CD4-positive, alpha-beta T cell treated with Interleukin-4 for 1 hour (primary cell): ENCODE data around the gene CCDC152.

Experiments used
- DNase-seq, 2 donors: peaks; one replicate each; pipeline ENCODE4 v3.0.0-alpha.2; 2020 to 2022

Gene CCDC152

DNA sequence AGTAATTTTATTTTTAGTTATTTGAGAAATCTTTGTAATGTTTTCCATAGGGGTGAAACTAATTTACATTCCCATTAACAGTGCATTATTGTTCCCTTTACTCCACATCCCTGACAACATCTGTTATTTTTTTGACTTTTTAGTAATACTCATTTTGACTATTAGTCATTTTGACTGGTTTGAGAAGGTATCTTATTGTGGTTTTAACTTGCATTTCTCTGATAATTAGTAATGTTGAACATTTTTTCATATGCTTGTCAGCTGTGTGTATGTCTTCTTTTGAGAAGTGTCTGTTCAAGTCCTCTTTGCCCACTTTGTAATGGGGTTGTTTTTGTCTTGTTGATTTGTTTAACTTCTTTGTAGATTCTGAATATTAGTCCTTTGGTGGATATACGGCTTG, 27.5 kb downstream of the CCDC152 start:
- no peak for DNase-seq

DNA sequence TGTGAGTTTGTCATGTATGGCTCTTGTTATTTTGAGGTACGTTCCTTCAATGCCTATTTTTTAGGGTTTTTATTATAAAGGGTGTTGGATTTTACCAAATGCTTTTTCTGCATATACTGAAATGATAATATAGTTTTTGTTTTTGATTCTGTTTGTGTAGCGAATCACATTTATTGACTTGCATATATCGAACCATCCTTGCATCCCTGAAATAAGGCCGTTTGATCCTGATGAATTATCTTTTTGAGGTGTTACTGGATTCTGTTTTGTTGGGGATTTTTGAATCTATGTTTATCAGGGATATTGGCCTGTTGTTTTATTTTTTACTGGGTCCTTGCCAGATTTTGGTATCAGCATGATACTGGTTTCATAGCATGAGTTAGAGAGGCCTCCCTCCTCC, 29.1 kb downstream of the CCDC152 start:
- DNase-seq, result no peak

DNA sequence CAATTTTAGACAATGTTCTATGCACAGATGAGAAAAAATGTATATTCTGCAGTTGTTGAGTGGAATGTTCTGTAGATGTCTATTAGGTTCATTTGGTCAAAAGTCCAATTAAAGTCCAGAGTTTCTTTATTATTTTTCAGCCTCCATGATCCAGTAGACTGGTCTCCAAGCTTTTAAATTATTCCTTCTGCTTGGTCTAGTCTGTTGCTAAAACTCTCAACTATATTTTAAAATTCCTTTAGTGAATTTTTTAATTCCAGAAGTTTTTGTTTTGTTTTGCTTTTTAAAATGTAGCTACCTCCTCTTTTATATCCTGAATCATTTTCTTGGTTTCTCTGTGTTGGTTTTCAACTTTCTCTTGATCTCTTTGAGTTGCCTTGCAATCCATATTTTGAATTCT, 30.5 kb downstream of the CCDC152 start:
- no peak for DNase-seq

DNA sequence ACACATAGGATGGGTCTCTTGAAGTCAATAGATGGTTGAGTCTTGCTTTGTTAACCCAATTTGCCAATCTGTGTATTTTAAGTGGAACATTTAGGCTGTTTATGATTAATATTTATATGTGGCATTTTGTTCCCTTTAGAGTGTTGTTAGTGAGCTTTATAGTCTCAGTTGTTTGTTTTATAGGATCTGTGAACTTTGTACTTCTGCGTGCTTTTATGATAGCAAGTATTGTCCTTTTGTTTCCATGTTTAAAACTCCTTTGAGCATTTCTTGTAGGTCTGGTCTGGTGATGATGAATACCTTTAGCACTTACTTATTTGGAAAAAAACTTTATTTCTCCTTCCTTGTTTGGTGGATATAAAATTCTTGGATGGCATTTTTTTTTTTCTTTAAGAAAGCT, 31.2 kb downstream of the CCDC152 start:
- DNase-seq, result no peak

DNA sequence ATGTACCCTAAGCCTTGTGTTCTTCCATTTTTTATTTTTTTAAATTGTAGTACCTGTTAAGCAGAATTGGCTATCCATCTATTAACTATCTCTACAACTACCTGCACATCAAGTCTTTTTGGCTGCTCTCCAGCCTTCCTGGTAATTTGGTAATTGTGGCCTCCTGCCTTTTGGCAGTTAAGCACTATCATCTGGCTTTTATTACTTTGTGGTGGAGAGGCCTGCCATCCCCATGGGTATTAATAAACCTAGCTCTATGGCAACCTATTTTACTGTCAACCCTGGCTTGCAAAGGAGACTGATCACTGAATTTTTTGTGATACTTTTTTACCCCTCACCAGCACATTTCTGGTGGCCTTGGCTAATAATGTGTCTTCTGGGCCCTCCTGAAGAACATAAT, 34.5 kb downstream of the CCDC152 start:
- DNase-seq, result no peak

DNA sequence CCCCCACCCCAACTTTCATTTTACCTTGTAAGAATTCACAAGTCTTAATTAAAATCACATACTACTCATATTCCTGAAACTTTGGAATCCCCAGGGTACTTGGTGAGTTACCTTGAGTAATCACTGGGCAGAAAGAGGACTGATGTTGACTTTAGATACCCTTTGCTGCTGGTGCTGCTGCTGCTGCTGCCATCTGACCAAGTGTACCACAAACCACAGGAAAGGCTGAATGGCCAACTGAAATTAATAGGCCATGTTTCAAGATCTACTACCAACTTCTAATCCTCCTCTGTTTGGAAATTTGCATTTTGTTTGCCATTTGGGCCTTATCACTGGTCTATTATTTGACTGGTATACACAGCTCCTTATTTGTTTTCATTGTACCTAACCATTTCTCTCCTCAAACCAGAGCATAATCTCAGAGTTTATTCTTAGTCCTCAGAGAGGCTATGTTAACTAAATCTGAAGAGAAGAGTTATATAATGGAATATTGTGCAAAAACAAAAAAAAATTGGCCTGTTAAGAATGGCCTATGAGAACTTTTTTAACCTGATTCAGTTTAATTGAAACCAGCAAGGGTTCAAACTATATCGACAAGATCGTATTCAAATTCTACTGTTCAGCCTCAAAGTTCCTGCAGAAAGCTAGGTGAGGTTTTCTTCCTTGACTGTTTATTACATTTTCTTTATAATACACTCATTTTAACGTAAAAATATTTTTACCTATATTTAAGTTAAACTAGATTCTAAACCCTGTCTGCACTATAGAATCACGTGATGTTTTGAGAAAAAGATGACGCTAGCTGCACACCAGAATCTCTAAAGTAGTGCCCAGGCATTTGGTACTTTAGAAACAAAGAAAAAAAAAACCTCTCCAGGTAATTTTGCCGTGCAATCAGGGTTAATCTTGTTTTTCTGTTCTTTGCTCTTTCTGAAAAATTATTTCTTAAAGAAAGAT, 41.9 kb downstream of the CCDC152 start:
- DNase-seq, result no peak

DNA sequence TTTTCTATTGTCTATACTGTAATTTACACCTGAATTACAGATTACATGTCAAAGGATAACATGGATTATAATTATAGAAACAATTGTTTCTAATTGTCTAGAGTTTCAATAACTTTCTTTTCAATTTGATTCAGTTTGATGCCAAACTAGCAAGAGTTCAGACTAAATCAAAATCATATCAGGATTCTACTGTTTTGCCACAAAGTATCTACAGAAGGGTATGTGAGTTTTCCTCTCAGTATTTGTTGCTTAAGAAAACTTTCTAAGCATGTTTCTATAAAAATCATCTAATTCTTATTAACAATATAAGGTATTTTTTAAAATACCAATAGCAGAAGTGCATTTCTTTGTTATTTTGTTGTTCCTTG, 42.6 kb downstream of the CCDC152 start:
- no peak for DNase-seq

DNA sequence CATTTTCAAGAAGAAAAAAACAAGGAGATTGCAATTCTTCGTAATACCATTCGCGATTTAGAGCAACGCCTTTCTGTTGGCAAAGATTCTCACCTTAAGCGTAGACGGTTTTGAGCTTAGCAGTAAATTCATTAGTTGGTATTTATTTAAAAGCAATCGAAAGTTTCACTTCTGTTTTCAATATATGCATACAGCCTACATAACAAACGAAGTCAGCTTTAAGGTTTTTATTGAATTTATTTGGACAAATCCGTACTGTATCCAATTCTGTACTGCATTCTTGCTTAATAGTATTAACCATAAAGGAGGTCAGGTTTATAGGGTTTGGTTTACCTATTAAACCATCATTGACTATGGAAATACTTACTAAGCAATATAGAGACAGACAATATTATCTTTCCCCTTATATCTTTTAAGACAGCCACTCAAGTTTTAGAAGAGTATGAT, 43.1 kb downstream of the CCDC152 start:
- DNase-seq, result no peak

DNA sequence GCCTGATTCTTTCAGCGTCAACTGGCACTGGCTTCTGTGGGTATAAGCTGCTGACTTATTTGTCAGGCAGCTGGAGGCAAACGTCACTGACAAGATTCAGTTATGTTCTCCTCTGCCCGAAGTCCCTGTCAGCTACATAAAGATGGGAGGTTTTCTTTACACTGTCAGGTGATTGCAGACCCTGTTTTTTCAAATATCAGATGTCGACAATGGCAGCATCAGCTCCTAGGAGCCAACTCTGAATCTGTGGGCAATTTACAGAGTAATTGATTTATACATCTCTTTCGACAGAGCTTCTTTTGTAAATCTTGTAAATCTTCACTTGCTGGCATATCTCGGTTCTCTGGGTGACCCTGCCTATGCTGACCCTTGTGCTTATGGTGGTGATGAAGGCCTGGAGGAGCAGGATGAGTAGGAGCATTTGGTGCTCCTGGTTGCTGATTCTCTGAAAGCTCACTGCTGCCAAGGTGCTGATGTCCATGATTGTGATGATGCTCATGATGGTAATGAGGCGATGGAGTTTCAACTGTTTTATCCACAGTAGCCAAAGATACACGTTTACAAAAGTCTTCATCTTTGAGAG, 44.2 kb downstream of the CCDC152 start:
- DNase-seq, result no peak

DNA sequence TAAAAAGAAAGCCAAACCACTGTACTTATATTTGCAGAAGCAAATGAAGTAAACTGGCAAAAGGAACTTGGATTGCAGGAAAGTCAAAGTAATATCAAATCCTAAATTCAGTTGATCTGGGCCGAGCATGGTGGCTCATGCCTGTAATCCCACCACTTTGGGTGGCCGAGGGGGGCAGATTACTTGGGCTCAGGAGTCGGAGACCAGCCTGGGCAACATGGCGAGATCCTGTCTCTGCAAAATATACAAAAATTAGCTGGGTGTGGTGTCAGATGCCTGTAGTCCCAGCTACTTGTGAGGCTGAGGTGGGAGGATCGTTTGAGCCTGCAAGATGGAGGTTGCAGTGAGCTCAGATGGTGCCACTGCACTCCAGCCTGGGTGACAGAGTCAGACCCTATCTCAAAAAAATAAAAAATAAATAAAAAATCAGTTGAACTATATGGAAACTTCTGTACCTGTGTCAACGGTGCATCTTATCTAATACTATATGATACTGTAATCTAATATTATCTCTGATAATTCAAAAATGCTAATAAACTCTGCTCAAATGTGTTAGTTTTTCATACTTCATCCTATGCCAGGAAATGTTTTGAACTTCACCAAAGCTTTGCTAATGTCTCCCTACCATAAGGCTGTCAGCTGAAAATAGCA, 45.0 kb downstream of the CCDC152 start:
- DNase-seq, result no peak

DNA sequence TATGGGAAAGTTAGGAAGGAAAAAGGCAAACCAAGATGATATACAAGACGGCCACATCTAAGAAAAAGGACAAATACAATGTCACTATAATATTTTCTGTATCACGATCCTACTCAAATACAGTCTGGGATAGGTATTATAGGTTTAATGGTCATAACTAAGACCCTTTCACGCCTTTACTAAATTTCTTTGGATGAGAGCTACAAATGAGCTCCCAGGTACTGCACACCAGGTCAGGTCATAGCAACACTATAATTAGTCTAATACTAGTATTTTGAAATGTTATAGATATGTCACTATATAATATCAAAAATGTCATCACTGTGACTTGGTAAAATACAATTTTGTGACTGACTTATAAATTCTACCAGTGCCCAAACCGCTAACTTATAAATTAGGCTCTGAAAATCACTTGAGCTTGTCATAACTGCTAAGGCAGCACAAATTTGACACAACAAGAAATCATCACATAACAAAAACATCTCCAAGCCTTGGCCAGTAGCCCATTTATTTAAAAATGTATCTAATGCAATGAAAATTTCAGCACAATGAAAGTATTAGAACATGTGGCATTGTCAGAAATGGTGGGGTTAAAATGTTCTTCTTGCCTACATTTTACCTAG, 48.2 kb downstream of the CCDC152 start:
- DNase-seq, result no peak

DNA sequence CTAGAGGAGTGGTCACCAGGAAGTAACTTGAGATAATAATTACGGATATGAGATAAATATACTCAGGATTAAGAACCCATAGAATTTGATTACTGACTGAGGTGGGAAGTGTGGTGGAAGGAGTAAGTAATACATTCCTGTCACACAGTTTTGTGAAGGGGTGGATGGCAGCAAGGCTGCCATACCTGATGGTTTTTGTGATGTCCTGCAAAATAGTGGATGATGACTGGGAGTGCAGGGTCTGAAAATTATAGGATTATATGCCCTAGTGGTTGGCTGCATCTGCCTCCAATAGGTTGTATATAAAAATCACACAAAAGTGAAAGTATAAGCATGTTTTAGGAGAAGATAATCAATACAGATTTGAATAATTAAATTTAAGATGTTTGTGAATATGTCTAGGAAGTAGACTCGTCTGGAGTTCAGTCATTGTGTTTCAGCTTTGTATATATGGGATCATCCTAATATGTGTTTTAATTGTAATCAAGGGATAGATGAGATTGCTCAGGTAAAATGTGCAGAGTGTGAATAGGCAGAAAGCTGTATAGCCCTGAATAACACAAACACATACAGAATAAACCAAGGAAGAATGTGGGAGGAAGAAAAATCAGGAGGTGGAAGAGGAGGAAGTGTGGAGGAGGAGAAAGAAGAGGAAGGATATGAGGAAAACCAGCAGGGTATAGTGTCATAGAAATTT, 49.5 kb downstream of the CCDC152 start:
- no peak for DNase-seq

DNA sequence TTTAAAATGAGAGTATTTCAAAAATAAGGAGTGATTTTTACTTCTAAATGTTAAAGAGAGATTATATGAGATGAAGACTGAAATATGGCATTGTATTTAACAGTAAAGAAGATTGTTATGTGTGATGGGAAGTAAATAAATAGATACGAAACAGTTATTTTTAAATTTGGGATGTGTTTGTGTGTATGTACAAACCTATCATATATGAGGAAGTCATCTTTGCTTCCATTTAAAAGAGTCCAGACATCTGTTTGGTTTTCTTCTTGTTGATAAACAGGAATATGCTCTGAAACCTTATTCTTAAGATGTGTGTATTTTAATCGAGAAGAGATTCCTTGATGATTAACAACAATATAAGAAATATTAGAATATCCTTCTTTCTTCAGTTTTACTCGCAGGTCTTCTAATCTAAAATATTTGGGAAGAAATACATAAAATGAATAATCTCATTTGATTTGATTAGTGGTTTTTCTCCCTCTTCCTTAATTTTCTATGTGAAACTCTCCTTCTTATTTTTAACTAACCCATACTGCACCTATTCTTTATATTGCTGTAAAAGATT, 50.2 kb downstream of the CCDC152 start:
- no peak for DNase-seq

DNA sequence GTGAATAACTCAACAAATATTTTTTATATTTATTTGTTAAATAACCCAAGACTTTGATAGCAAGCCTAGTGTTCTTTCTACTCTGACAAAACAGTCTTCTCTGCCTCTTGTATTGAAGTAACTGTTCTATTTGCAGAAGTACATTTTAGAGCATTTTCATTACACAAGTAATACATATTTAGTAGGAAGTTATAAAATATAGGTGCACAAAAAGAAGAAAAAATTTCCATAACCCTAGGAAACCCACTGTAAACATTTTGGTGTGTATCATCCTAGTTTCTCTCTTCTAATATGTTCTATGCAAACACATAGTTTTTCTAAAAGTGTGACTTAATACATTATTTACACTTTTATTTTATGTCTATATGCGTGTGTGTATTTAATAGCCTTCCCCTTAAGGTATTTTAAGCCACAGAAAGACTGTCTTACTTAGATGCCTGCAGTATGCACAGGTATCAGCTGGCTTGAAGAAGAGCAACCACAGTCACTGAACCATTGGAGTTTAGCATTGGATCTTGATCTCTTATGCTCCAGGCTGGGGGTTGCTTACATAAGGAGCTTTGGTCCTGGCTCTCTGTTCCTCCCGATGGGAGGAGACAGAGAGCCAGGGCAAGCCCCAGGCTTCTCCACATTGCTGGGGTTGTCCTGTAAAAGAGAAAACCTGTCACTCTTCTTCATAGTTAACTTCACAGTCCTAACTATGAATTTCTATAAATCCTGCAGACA, 51.3 kb downstream of the CCDC152 start:
- no peak for DNase-seq

DNA sequence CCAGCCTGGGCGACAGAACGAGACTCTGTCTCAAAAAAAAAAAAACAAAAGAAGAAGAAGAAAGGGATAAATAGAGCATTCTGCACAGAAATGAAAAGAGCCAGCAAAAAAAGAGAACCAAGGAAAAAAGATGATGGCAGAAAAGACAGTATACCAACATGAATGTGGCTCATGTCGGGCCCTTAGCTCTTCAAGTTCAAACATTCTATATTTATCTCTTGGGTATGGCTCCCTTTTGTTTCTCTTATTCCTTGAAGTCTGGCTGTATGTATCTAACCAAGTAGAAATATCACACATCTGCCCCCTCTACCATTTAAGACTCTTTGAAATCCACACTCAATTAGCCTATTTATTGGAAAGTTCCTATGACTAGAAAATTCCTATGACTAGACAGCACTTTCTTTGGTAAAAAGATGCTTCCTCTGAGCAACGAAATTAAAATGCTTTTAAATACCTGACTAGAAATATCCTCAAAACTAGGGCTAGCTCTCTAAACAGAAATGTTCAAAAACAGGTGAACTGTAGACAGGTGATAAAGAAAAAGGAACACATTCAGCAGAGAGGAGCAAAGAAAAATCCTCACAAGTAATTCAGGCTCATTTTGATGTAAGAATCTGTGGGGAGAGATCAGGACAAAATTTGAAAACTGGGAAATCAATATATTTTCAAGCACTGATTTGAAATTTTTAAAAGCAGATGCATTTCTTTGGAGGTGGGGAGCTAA, 52.4 kb downstream of the CCDC152 start:
- DNase-seq, result no peak

DNA sequence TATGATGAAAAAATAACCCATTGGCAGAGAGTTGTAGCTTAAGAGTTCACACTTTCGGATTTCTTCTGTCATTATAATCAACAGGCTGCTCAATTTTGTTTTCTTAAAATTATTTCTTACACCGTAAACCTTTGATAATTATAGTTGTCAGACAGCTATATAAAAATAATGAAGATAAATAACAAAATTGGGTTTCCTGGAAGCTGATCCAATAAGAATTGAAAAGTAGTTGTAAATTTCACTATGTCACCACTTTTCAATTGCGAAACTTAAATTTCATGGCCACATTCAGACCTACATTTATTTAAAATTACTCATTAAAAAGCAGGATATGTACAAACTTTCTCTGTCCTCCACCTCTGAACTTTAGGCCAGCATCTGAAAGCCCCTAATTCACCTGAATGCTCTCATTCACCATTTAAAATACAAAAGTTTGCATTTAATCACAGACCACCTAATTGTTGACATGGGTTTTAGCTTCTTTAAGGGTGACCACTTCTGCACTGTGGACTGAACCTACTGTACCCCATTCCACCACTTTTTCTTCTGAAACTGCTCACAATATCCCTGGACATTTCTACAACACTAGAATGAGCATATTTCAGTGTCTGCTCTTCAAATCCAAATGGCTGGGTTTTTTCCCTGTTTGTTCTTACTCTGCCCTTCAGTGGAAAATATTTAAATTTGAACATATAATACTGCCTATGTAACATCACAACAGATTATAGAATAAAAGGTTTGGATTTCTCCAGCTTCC, 54.4 kb downstream of the CCDC152 start:
- no peak for DNase-seq

DNA sequence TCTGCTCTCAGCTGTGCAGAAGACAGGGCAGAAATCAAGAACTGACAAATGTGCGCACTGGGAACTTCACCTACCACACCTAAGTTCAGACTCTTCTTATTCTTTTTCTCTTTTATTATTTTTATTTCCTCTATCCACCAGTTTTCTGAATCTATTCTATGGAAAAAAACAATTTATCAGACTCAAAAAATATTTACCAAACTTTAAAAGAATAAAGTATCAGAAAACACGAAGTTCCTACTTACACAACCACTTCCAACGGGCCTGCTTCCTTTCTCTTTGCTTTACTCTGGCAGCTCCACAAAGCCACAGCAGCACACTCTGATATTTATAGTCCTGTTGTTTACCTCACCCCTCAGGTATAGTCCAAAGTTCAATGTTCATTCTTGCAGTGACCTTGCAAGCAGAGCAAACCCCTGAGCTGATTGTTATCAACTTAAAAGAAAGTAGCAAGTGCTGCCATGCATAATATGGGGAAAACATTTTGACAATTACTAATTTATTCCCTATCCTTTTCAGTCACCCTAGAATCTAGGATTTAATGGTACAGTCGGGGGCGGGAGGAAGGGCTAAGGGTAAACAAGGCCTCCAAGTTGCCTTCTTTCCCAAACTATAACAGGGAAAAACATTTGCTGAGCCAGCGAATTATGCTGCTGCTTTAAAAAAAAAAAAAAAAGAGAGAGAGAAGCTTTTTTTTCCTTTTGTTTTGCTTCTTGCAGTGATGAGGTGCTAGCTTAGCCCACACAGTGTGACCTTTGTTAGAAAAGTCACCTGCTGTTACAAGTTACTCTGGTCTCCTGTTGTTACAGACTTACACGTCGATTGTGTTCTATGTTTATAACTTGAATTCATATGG, 55.2 kb downstream of the CCDC152 start, which contains the start of gene SELENOP:
Gene SELENOP (minus strand): TSS at position 302 of the 856 bp plus-strand sequence. CDS start 3,539 bp downstream, outside the sequence.
- no peak for DNase-seq

DNA sequence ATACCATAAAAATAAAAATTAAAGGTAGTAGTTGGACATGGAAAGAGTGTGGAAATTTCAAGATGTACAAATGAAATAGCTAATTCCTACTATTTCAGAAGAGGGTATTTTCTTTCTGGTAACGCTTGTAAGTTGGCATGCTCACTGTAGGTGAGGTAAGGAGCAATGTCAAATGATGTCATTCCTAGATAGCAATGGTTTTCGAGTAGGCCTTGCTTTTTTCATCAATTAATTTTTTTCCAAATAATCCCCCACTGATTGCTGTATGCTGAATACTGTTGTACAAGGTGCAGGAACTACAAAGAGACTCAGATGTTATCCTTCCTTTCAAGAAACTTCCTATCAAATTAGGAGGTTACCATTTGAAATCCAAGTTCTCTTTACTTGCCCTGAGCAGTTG, 56.0 kb downstream of the CCDC152 start:
- no peak for DNase-seq

DNA sequence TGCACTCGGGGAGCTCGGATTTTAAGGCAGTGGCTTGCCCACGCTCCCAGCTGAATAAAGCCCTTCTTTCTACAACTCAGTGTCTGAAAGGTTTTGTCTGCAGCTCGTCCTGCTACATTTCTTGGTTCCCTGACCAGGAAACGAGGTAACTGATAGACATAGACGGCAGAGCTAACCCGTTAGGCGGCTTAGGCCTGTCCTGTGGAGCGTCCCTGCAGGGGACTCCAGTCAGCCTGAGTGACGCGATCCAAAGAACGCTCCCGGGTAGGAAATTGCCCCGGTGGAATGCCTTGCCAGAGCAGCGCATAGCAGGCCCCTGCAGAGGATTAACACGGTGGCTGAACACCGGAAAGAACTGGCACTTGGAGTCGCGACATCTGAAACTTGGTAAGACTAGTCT, 56.9 kb downstream of the CCDC152 start:
- DNase-seq, result no peak
